BLaER1 treated with 17β-estradiol and CSF1 and Interleukin-3, amounts not matched to agents 10 nM and 100 nM (cell line): ENCODE results near the gene ARID5B.
A peak's percentile ranks its signal among the peaks of the same experiment; 100 is the strongest.

Experiments used
- H3K27ac ChIP-seq, 11 experiments: shearing (Covaris generic); formaldehyde crosslinking; 2 replicates each; pipeline ENCODE4 v1.8.1; 2022
- H3K27me3 ChIP-seq, 11 experiments: shearing (Covaris generic); formaldehyde crosslinking; 2 replicates each; pipeline ENCODE4 v1.8.1; 2022
- H3K36me3 ChIP-seq, 11 experiments: shearing (Covaris generic); formaldehyde crosslinking; 2 replicates each; pipeline ENCODE4 v1.8.1; 2022
- H3K4me1 ChIP-seq, 10 experiments: shearing (Covaris generic); formaldehyde crosslinking; 2 replicates each; pipeline ENCODE4 v1.8.1; 2022
- H3K4me2 ChIP-seq, 11 experiments: shearing (Covaris generic); formaldehyde crosslinking; 2 replicates each; pipeline ENCODE4 v1.8.1; 2022
- H3K4me3 ChIP-seq, 10 experiments: shearing (Covaris generic); formaldehyde crosslinking; 2 replicates each; pipeline ENCODE4 v1.8.1; 2022
- H3K9ac ChIP-seq, 11 experiments: shearing (Covaris generic); formaldehyde crosslinking; 2 replicates each; pipeline ENCODE4 v1.8.1; 2022
- H3K9me3 ChIP-seq, 11 experiments: shearing (Covaris generic); formaldehyde crosslinking; replicated peaks in 1 of 11; 2 replicates each; pipeline ENCODE4 v1.8.1; 2022
- H4K20me1 ChIP-seq, 11 experiments: shearing (Covaris generic); formaldehyde crosslinking; 2 replicates each; pipeline ENCODE4 v1.8.1; 2022
- Cebpa-rat ChIP-seq, 11 experiments: shearing (Covaris generic); IDR thresholded peaks; 2 replicates each; pipeline ENCODE4 v1.8.1; 2022

ARID5B gene

GRCh38 chr10:61958311-61958710 is 56.8 kb downstream of the ARID5B start:
- H3K4me2 ChIP-seq: peak overlapping the region; percentile 3 to 91 (median 71); a peak in 19 of 22 replicates
- peak overlapping the region; percentile 1 to 86 (median 76); a peak in 16 of 22 replicates for H3K27ac ChIP-seq
- H3K27me3 ChIP-seq: no peaks in the 10 kb centered on the region
- H3K36me3 ChIP-seq: peaks cover 71 to 99% (median 86%) of the 10 kb centered on the region in 11 experiments; a peak in 21 of 22 replicates
- no peak overlapping the region for H3K9ac ChIP-seq
- TF ChIP-seq Cebpa-rat (IDR thresholded peaks at IDR 0.05): no peak
- no peak overlapping the region for H3K4me3 ChIP-seq
- H3K4me1 ChIP-seq: peaks cover 73 to 100% (median 98%) of the 10 kb centered on the region in 10 experiments
- peaks cover 0 to 54% (median 0%) of the 10 kb centered on the region in 11 experiments; a peak in 3 of 22 replicates for H4K20me1 ChIP-seq
- peaks cover 0 to 9% (median 0%) of the 10 kb centered on the region in 11 experiments; a peak in 4 of 22 replicates for H3K9me3 ChIP-seq

DNA sequence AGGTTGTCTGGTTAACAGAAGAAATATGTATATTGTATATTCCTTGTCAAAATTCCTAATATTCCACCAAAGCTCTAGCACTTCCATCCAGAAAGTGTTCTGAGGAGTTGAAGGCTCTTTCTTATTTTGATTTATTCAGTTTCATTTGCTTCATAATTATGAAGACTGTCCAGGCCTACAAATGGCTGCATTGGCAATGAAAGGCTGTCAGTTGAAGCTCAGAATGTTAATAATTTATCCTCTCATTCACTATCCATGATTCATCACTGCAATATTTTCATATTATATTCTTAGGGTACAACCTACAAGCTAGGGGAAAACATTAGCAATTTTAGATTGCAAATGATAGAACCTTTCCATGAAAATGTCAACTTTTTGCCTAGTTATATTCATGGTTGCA is 57.3 kb downstream of the ARID5B start:
- Histone ChIP-seq H3K27ac (peak overlapping the region; percentile 1 to 86 (median 79); a peak in 16 of 22 replicates), H3K36me3 (peaks cover 66 to 99% (median 85%) of the 10 kb centered on the region in 11 experiments; a peak in 21 of 22 replicates), H3K4me2 (peak overlapping the region; percentile 3 to 91 (median 71); a peak in 17 of 22 replicates), H3K4me3 (no peak overlapping the region), H3K9ac (no peak overlapping the region; a peak in 1 of 22 replicates), H4K20me1 (peaks cover 0 to 54% (median 0%) of the 10 kb centered on the region in 11 experiments; a peak in 3 of 22 replicates), H3K9me3 (peaks cover 0 to 9% (median 0%) of the 10 kb centered on the region in 11 experiments; a peak in 4 of 22 replicates), H3K4me1 (peaks cover 74 to 100% (median 98%) of the 10 kb centered on the region in 10 experiments), H3K27me3 (no peaks in the 10 kb centered on the region)
- TF ChIP-seq Cebpa-rat (IDR thresholded peaks at IDR 0.05): no peak

DNA sequence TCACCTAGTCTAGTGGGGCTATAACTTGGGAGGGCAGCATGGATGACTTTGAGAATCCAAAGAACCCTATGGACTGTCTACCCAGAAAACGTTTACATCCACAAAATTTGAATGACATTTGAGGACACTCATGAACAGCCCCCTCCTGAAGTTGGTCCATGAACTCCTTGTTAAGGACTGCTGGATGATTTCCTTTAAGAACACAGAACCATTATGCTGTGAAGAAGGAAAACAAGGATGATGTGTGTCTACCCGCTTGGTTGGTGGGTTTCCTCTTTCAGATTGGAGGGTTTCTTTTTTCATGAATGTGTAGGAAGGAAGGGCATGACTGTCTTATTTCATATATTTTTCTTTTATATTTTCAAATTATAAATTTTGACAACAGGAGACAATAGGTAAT is 58.3 kb downstream of the ARID5B start:
- TF ChIP-seq Cebpa-rat (IDR thresholded peaks at IDR 0.05): no peak
- Histone ChIP-seq H3K4me1 (peaks cover 73 to 100% (median 99%) of the 10 kb centered on the region in 10 experiments), H3K27me3 (no peaks in the 10 kb centered on the region), H3K9ac (peak overlapping the region in 10 of 11 experiments; percentile 4 to 73 (median 45); a peak in 17 of 22 replicates), H3K36me3 (peaks cover 56 to 98% (median 81%) of the 10 kb centered on the region in 11 experiments; a peak in 21 of 22 replicates), H3K4me2 (peak overlapping the region; percentile 61 to 91 (median 73)), H3K9me3 (peaks cover 0 to 9% (median 0%) of the 10 kb centered on the region in 11 experiments; a peak in 5 of 22 replicates), H3K4me3 (peak overlapping the region in 3 of 10 experiments; percentile 5 to 21 (median 9); a peak in 1 of 20 replicates), H3K27ac (peak overlapping the region; percentile 60 to 86 (median 79)), H4K20me1 (peaks cover 0 to 52% (median 0%) of the 10 kb centered on the region in 11 experiments; a peak in 3 of 22 replicates)

DNA sequence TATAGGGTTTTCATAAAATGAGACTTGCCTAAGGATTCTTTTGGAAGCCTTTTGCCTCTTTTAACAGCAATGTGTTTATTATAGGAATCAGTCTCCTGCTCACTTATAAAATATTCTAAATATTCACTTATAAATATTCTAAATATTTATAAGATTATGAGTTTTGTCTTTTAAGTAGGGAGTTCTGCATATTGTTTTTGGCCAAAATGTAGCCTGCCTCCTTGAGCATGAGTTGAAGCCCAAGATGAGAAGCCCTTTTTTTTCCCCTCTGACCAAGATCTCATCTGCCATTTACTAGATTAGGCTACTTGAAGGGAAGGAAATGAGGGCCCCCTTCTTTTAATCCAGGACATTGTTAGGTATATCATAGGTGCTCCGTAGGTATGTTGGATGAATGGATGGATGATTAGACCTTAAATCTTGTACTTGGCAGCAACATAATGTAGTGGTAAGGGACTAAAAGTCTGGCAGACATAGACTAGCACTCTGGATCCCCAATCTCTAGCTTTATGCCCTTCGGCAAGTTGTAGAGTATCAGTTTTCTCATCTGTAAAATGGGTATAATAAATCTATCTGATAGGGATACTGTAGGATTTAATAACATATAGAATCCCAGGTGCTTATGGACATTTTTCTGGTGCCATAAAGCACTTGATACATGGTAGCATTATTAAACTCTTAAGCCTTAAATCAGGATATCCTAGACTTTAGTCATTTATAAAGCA is 59.1 kb downstream of the ARID5B start:
- peak overlapping the region in 10 of 11 experiments; percentile 4 to 73 (median 45); a peak in 17 of 22 replicates for H3K9ac ChIP-seq
- H3K27ac ChIP-seq: peak overlapping the region; percentile 60 to 86 (median 79)
- H3K36me3 ChIP-seq: peaks cover 52 to 98% (median 81%) of the 10 kb centered on the region in 11 experiments; a peak in 21 of 22 replicates

GRCh38 chr10:61961278-61961677 is 59.8 kb downstream of the ARID5B start:
- H3K4me2 ChIP-seq: peak overlapping the region; percentile 69 to 91 (median 76)
- H3K4me3 ChIP-seq: peak overlapping the region in 1 of 10 experiments; percentile 13; a peak in 3 of 20 replicates
- H3K9me3 ChIP-seq: peaks cover 0 to 23% (median 11%) of the 10 kb centered on the region in 11 experiments; a peak in 16 of 22 replicates
- peaks cover 0 to 44% (median 0%) of the 10 kb centered on the region in 11 experiments; a peak in 3 of 22 replicates for H4K20me1 ChIP-seq
- H3K9ac ChIP-seq: peak overlapping the region; percentile 22 to 73 (median 59); a peak in 16 of 22 replicates
- H3K27ac ChIP-seq: peak overlapping the region; percentile 45 to 86 (median 79); a peak in 21 of 22 replicates
- peak in 4 of 11 experiments; percentile 19 to 67 (median 47); a peak in 8 of 22 replicates for TF ChIP-seq Cebpa-rat (IDR thresholded peaks at IDR 0.05)
- H3K27me3 ChIP-seq: no peaks in the 10 kb centered on the region
- H3K36me3 ChIP-seq: peaks cover 52 to 98% (median 80%) of the 10 kb centered on the region in 11 experiments
- peaks cover 83 to 100% (median 99%) of the 10 kb centered on the region in 10 experiments for H3K4me1 ChIP-seq

More for the DNA sequence above, 59.1 kb downstream of the ARID5B start:
- peaks cover 77 to 100% (median 99%) of the 10 kb centered on the region in 10 experiments for H3K4me1 ChIP-seq
- peaks cover 0 to 16% (median 4%) of the 10 kb centered on the region in 11 experiments; a peak in 12 of 22 replicates for H3K9me3 ChIP-seq
- peak overlapping the region in 1 of 10 experiments; percentile 21; a peak in 1 of 20 replicates for H3K4me3 ChIP-seq
- H4K20me1 ChIP-seq: peaks cover 0 to 47% (median 0%) of the 10 kb centered on the region in 11 experiments; a peak in 3 of 22 replicates
- no peak for TF ChIP-seq Cebpa-rat (IDR thresholded peaks at IDR 0.05)
- peak overlapping the region; percentile 50 to 91 (median 71) for H3K4me2 ChIP-seq
- no peaks in the 10 kb centered on the region for H3K27me3 ChIP-seq

DNA sequence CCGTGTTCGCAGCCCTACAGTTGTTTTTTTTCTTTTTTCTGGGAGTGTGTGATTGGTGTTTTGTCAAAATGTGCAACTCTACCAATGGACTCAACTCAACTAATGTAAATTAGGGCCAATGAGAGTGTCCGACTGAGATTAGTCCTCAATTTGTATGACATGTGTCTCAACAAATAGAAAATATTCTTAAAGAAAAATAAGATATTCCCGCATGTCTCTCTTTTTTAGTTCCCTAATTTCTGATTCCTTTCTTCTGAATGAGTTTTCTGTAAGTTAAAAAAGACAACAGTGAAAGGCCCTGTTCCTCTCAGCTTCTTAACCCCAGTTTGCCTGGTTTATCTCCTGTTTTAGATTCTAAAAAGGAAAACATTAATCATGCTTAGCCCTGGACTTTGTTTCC is 61.5 kb downstream of the ARID5B start:
- Histone ChIP-seq H3K27me3 (no peaks in the 10 kb centered on the region), H3K27ac (peak overlapping the region; percentile 64 to 86 (median 79)), H4K20me1 (peaks cover 0 to 33% (median 0%) of the 10 kb centered on the region in 11 experiments; a peak in 3 of 22 replicates), H3K4me3 (no peak overlapping the region; a peak in 1 of 20 replicates), H3K9ac (peak overlapping the region; percentile 39 to 73 (median 59); a peak in 18 of 22 replicates), H3K36me3 (peaks cover 52 to 98% (median 83%) of the 10 kb centered on the region in 11 experiments), H3K9me3 (peaks cover 0 to 40% (median 26%) of the 10 kb centered on the region in 11 experiments; a peak in 17 of 22 replicates), H3K4me2 (peak overlapping the region; percentile 69 to 91 (median 77)), H3K4me1 (peaks cover 82 to 100% (median 89%) of the 10 kb centered on the region in 10 experiments)
- no peak for TF ChIP-seq Cebpa-rat (IDR thresholded peaks at IDR 0.05)

GRCh38 chr10:61963669-61964058 is 62.2 kb downstream of the ARID5B start:
- H4K20me1 ChIP-seq: peaks cover 0 to 33% (median 0%) of the 10 kb centered on the region in 11 experiments; a peak in 2 of 22 replicates
- H3K9me3 ChIP-seq: peaks cover 0 to 42% (median 28%) of the 10 kb centered on the region in 11 experiments; a peak in 18 of 22 replicates
- H3K36me3 ChIP-seq: peaks cover 52 to 98% (median 83%) of the 10 kb centered on the region in 11 experiments
- peak overlapping the region; percentile 39 to 73 (median 59); a peak in 20 of 22 replicates for H3K9ac ChIP-seq
- no peaks in the 10 kb centered on the region for H3K27me3 ChIP-seq
- TF ChIP-seq Cebpa-rat (IDR thresholded peaks at IDR 0.05): no peak
- peaks cover 75 to 100% (median 84%) of the 10 kb centered on the region in 10 experiments for H3K4me1 ChIP-seq
- H3K4me3 ChIP-seq: peak overlapping the region in 2 of 10 experiments; percentile 13 to 35; a peak in 2 of 20 replicates
- H3K27ac ChIP-seq: peak overlapping the region; percentile 64 to 86 (median 79); a peak in 21 of 22 replicates
- peak overlapping the region; percentile 69 to 91 (median 77) for H3K4me2 ChIP-seq
